ENCODE results near the gene TRIM41. TPM values are rescaled to one million over a fixed set of nuclear protein-coding genes. Genes with fewer than 3 reads are reported as not detected.
"Not testable (repeated sequence)": the region's sequence is repeated elsewhere in the genome, so short reads cannot be mapped to it uniquely, and the experiment has no call there.

Gene TRIM41
- polyA plus RNA-seq, 3 donors, result 31.3 to 38.6 (median 35.9) TPM

DNA sequence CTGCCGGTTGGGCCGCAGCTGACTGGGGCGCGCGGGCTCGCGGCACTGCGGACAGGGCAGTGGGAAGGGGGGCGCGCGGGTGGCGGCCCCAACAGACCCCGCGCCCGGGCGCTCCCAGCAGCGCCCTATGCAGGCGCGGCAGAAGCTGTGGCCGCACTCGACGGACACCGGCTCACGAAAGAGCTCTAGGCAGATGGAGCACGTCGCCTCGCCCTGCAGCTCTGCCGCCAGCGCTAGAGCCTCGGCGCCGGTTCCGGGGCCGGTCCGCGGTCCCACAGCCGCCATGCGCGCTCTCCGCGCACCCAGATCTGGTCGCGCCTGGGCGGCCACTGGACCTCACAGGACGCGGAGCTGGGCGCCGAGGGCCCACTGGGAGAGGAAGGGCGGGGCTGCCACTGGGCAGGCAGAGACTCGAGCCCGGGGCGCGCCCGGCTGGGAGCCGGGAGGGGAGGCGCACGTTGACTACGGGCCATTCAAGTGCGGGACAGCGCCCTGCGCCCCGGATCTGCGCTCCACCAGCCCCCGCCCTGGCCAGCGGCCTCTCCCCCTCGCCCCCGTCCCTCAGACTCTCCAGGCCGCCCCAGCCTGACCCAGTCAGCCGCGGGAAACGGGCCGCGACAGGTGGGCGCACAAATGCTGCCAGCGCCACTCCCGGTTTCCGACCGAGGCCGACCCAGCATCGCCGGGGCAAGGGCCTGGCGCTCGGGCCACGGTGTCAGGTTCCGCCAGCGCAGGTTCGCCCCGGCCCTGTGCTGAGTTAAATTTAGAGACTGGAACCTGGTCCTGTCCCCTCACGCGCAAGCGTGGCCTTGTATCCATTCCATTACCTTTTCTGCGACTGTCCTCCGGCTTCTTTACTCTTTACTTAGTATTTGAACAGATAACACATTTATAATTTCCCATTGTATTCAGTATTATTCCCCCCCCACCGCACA is 18.0 kb upstream of the TRIM41 start, which contains the start of gene TRIM7:
TSS of gene TRIM7 (minus strand) at position 371 of the 935 bp plus-strand sequence. CDS start at position 285, 86 bp downstream.
- DNase-seq (ENCODE audit: extremely low read depth in 1 of 11, low read depth in 9 of 11, low spot score in 4 of 11), result peak in 1 of 11 donors; percentile 13

DNA sequence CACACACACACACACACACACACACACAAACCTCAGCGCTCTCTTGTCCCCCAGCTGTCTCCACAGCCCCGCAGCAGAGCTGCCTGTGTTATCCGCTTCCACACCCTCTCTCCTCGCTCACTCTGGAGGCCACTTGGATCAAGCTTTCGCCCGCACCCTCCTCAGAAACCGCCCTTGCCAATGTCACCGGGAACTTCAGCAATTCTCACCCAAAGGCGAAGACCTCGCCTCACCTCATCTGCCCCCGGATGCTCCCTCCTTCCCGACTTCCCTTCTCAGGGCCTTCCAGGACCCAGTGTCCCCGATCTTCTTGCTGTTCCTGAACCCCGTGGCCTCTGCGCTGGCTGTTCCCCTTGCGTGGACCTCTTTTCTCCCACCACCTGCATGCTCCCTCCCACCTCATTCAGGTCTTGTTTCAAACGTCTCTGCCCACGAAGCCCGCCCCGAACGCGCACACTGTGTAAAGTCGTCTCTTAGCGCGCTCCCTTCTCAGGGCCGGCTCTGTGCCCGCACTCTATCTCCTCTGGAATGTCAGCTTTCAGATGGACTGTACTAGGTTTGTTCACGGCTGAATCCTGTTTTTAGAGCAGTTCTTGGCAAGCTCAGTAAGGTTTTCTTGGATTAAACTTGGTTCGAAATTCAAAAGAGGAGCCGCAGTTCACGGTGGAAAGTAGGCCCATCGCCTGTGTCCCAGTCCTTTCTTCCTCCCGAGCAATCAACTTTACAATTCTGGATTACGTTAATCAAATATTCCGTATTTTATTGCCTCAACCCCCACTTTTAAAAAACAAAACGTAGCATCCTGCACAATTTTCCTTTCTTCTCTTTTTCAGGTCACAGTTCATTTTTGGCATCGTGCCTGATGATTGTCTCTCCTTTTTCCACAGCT is 17.1 kb upstream of the TRIM41 start:
- peak in 1 of 11 donors; percentile 13 for DNase-seq (ENCODE audit: extremely low read depth in 1 of 11, low read depth in 9 of 11, low spot score in 4 of 11)

DNA sequence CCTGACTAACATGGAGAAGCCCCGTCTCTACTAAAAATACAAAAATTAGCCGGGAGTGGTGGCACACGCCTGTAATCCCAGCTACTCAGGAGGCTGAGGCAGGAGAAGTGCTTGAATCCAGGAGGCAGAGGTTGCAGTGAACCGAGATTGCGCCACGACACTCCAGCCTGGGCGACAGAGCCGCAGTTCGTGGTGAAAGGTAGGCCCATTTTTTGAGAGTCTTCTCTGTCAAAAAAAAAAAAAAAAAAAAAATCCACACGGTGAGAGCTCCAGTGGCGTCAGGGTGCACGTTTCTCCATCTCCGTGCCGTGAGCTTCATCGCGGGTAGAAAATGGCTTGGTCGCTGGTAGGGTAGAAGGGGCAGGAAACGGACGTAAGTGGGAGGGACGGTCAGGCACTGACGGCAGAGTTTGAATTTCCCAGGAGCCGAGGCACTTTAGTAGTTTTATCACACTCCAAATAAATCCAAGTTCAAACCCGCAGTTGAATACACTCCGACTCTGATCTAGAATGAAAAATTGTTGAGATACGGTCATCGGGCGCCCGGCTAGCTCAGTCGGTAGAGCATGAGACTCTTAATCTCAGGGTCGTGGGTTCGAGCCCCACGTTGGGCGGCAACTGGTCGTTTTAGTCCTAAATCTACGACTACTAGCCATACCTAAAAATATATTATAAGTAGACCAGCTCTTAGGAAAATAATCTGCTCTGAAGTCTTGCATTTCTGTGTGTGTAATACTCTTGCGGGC is 15.7 kb upstream of the TRIM41 start:
- peak in 3 of 11 donors; percentile 51 to 79 (median 59) for DNase-seq (ENCODE audit: extremely low read depth in 1 of 11, low read depth in 9 of 11, low spot score in 4 of 11)

DNA sequence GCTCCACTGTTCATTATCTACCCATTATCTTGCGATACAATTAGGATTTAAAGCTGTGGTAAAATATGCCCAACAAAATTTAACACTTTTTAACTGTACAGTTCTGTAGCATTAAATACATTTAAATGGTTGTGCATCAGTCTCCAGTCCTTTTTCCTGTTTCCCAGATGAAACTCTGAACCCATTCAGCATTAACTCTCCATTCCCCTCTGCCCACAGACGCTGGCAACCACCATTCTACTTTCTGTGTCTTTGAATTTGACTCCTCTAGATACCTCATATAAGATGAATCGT is 15.2 kb upstream of the TRIM41 start:
- DNase-seq (ENCODE audit: extremely low read depth in 1 of 11, low read depth in 9 of 11, low spot score in 4 of 11), result no peak

DNA sequence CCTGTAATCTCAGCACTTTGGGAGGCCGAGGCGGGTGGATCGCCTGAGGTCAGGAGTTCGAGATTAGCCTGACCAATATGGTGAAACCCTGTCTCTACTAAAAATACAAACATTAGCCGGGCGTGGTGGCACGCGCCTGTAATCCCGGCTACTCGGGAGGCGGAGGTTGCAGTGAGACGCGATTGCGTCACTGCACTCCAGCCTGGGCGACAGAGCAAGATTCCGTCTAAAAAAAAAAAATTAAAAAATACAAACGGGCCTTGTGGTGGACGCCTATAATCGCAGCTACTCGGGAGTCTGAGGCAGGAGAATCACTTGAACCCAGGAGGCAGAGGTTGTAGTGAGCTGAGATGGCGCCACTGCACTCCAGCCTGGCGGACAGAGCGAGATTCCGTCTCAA is 14.1 kb upstream of the TRIM41 start:
- not testable (repeated sequence) for DNase-seq (ENCODE audit: extremely low read depth in 1 of 11, low read depth in 9 of 11, low spot score in 4 of 11)

DNA sequence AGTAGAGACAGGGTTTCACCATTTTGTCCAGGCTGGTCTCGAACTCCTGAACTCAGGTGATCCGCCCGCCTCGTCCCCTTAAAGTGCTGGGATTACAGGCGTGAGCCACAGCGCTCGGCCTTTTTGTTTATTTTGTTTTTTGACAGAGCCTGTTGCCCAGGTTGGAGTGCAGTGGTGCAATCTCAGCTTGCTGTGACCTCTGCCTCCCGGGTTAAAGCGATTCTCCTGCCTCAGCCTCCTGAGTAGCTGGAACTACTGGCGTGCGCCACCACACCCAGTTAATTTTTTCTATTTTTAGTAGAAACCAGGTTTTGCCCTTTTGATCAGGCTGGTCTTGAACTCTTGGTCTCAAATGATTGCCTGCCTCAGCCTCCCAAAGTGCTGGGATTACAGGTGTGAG is 12.9 kb upstream of the TRIM41 start:
- DNase-seq (ENCODE audit: extremely low read depth in 1 of 11, low read depth in 9 of 11, low spot score in 4 of 11), result not testable (repeated sequence)

DNA sequence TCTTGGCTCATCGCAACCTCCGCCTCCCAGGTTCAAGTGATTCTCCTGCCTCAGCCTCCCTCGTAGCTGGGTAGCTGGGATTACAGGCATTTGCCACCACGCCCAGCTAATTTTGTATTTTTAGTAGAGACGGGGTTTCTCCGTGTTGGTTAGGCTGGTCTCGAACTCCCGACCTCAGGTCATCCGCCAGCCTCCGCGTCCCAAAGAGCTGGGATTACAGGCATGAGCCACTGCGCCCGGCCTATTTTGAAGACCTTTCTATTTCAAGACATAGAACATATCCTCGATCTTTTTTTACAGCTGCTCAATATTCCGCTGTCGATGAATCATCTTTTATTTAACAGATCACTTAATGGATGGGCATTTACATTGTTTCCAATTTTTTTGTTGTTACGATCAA is 12.4 kb upstream of the TRIM41 start:
- not testable (repeated sequence) for DNase-seq (ENCODE audit: extremely low read depth in 1 of 11, low read depth in 9 of 11, low spot score in 4 of 11)

DNA sequence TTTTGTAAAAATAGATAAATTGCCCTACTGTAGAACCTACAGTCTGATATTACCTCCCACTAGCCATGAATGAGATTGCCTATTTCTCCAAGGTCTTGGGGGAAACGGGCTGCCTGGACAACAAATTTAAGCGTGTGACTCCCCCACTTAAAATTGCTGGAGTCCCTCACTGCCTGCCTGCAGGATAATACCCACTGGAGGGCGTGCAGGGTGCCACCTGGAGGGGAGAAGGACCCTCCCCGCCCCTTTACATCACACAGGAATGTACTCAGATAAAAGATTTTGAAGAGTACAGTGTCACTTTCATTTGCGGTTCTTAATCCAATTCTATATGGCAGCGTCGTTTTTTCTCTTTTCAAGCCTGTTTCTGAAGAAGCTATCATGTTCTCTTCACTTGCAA is 11.9 kb upstream of the TRIM41 start:
- DNase-seq (ENCODE audit: extremely low read depth in 1 of 11, low read depth in 9 of 11, low spot score in 4 of 11), result no peak

DNA sequence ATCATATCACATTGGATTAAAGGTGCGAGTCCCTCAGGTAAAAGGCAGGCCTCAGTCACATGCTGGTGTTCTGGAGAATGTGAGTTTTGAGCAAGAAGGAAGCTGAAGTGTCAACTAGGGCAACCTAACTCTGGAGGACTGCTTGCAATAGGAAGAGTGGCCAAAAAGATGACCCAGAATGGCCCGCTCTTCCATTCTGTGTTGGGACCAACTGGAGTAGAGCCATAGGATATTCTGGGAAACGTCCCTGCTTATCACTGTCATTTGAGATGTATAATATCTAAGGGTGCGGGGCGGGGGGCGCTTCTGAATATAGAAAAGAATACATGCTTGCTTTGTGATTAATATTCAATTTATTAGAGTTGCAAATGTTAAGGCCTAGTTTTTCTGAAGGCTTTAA is 11.0 kb upstream of the TRIM41 start:
- no peak for DNase-seq (ENCODE audit: extremely low read depth in 1 of 11, low read depth in 9 of 11, low spot score in 4 of 11)

DNA sequence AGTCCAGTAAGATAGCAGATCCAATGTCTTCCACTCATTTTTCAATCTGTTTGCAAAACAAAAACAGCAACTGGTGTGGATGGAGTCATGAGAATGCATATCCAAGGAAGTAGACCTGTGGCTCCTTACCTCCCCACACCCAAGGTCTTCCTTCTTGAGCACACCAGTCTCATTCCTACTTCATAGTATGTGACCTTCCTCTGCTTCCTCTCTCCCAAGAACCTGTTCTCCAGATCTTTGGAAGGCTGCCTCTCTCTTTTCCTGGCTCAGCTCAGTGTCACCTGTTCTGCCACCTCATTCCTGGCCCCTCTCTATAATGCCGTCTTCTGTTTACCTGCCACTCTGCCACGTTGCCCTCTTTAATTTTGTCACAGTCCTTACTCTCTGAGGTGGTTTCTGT is 10.1 kb upstream of the TRIM41 start:
- DNase-seq (ENCODE audit: extremely low read depth in 1 of 11, low read depth in 9 of 11, low spot score in 4 of 11), result no peak

DNA sequence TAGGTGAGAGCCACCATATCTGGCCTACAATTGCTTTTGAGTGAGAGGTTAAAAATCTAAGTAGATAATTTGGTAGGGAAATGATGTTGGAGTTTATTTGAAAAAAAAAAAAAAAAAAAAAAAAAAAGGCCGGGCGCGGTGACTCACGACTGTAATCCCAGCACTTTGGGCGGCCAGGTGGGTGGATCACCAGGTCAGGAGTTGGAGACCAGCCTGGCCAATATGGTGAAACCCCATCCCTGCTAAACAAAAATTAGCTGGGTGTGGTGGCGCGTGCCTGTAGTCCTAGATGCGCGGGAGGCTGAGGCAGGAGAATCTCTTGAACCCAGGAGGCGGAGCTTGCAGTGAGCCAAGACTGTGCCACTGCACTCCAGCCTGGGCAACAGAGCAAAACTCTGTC is 8.8 kb upstream of the TRIM41 start:
- not testable (repeated sequence) for DNase-seq (ENCODE audit: extremely low read depth in 1 of 11, low read depth in 9 of 11, low spot score in 4 of 11)

DNA sequence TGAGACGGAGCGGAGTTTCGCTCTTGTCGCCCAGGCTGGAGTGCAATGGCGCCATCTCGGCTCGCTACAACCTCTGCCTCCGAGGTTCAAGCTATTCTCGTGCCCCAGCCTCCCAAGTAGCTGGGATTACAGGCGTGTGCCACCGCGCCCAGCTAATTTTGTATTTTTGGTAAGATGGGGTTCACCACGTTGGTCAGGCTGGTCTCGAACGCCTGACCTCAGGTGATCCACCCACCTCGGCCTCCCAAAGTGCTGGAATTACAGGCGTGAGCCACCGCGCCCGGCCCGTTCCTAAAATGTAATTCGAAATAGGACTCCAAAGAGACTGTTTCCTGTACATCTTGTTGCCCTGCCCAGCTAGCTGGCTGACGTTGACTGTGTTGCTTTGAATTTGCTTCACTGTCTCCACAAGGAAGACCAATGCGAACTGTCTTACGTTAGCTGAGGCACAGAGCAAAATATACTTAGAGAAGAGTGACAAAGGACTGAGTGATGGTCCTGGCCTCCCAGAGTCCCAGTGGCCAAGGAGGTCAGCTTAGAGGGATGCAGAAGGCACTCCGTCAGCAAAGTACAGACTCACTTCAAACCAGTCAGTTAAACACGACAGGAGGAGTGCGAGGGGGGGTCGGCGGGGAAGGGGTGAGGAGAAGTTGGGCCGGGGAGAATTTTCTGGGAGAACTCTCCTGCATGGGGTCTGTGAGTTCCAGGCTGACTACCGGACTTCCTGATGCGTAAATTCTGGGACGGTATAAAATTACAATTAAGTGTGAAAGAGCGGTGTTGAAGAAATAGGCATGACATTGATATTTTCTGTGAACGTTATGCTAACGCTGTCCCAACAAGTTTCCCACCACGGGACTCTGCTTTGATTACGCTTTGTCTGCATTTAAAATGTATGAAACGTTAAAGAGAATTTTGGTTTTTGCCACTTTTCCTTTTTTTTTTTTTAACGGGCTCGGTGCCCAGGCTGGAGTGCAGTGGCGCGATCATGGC is 6.8 kb upstream of the TRIM41 start:
- no peak for DNase-seq (ENCODE audit: extremely low read depth in 1 of 11, low read depth in 9 of 11, low spot score in 4 of 11)

DNA sequence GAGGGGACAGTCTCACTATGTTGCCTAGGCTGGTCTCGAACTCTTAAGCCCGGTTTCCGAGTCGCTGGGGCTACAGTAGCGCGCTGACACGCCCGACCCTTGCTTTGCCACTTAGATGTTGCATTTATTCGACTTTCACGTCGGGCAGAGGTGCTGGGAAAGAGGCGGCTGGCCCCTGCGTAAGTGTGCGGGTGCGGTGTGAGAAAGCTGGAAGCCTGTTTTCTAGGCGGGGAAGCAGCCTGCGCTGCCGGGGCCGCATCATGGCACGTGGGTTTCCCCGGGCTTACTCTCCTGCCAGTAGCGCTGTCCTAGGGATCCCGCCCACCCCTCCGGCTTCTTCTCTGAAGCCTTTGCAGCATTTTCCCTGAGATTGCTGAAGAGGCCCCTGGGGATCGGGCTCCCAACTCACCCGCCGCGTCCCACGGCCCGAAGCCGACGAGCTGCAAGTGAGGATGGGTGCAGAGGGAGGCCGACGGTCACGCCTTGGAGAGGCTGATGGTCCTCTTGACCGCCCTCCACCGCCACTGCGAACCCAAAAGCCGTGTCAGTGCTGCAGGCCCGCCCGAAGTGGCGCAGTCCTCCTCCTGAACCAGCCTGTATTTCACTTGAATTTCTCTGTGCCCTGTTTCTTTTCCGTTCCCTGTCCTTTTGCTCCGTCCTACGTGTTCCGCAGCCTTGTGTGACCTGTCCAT is 5.8 kb upstream of the TRIM41 start:
- DNase-seq (ENCODE audit: extremely low read depth in 1 of 11, low read depth in 9 of 11, low spot score in 4 of 11), result no peak

DNA sequence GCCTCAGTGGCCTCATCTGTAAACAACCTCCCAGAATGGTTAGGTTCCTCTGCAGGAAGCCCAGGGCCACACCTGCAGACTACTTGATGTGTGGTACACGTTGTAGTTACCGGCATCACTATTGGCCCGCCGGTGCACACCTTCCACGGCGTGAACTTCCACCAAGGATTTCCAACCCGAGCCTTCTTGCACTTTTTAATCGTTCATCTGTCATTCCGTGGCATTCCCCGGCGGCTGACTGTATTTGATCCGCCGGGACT is 5.3 kb upstream of the TRIM41 start:
- DNase-seq (ENCODE audit: extremely low read depth in 1 of 11, low read depth in 9 of 11, low spot score in 4 of 11), result peak in 1 of 11 donors; percentile 44

DNA sequence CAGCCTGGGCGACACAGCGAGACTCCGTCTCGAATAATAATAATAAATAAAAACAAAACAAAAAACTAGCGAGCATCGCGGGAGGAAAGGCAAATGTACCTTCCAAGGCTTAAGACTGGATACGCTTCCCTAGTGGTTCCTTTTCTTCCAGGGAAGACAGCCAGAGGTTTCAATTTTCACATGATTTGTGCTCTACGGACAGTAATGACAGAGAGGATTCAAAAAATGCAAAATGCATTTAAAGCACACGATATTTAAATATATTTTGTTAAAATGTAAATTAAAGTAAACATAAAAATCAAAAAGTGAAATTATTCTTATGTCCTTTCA is 4.3 kb upstream of the TRIM41 start:
- DNase-seq (ENCODE audit: extremely low read depth in 1 of 11, low read depth in 9 of 11, low spot score in 4 of 11), result no peak

DNA sequence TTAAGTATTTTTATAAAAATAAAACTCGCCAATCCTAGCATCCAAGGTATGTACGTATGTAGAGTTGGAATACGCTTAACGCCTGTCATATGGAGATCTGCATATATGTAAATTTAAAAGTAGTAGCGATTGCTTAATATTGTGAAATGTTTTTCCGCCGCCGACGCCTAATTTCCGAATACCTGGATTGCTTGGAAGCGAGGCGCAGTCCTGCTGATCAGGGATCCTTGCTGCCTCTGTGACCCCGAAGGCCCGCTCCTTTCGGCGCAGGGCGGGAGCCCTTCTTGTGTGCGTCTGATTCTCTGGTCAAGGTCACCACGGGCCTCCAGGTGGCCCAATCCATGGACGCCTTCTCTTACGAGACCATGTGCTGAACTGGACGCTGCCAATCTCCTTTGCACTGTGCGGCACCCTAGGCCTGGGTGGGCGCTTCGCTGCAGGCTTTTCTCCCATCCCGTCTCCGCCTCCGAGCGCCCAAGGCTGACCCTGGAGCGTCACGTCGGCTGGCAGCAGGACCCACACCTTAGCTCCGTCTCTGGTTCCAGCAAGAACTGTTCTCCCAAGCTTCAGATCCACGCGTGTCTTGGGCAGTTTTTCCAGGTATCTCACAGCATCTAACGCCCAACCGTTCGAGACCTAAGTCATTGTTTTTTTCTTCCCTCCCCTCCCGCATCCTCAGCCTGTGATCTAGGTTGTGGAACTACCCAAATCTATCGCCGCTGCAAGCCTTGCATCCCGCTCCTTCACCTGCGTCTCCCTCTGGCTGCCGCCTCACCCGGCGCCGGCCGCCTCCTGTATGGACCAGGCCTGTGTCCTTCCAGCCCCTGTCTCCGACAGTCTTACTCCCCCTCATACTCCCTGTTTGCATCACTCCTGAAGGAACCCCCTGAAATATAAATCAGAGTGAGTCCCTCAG is 3.6 kb upstream of the TRIM41 start:
- DNase-seq (ENCODE audit: extremely low read depth in 1 of 11, low read depth in 9 of 11, low spot score in 4 of 11), result no peak

DNA sequence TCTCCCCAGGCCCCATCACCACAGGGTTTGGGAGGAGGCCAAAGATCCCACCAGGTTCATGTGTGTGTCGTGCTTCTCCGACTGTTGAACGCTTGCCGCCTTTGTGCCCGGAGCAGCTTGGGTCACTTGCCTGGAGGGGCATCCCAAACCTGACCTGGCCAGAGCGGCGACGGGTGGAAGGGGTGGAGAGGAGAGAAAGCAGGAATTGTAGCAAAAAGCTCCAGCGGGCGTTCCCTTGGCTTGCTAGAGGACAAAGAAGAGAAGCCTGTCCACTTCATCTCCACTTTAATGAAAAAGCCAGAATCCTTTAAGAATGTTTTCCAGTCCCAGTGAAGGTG is 2.9 kb upstream of the TRIM41 start:
- no peak for DNase-seq (ENCODE audit: extremely low read depth in 1 of 11, low read depth in 9 of 11, low spot score in 4 of 11)

Measured in renal cortex interstitium (tissue), 11 donors.